Mesothelial cell of epicardium (in vitro differentiated cells): Measurements from ENCODE around the gene ROBO1. TPM values are rescaled to one million over a fixed set of nuclear protein-coding genes. Genes with fewer than 3 reads are reported as not detected.

Experiments
- DNase-seq, 2 experiments: peaks; one replicate each; pipeline ENCODE4 v3.0.0; 2021; ENCODE audit warnings: low spot score in 2 of 2; ENCODE audit not compliant: unreplicated experiment in 2 of 2
- H3K27ac Mint-ChIP-seq: 2 replicates; pipeline ENCODE4 v1.8.0; 2021; ENCODE audit warnings: mixed read lengths
- H3K27me3 Mint-ChIP-seq: 2 replicates; pipeline ENCODE4 v1.8.0; 2021; ENCODE audit warnings: low read depth, mixed read lengths
- H3K36me3 Mint-ChIP-seq: 2 replicates; pipeline ENCODE4 v1.8.0; 2021; ENCODE audit warnings: mixed read lengths
- H3K4me1 Mint-ChIP-seq: 2 replicates; pipeline ENCODE4 v1.8.0; 2021; ENCODE audit warnings: mixed read lengths
- H3K4me3 Mint-ChIP-seq: 2 replicates; pipeline ENCODE4 v1.8.0; 2021; ENCODE audit warnings: mild to moderate bottlenecking, moderate library complexity, mixed read lengths
- H3K9me3 Mint-ChIP-seq: 2 replicates; pipeline ENCODE4 v1.8.0; 2021; ENCODE audit warnings: mixed read lengths
- total RNA-seq: library from RNA; stranded (reverse); gene quantifications from 3 replicates; pipeline ENCODE4 v1.2.1, GENCODE V29; 2021
- TF ChIP-seq, protein P1 (sequence below): fragments of 200-600 bp; sonication (generic); IDR thresholded peaks from one replicate; pipeline ENCODE4 v1.5.0; 2021; ENCODE audit warnings: antibody characterized with exemption; ENCODE audit not compliant: unreplicated experiment

The ROBO1 gene
- total RNA-seq, 1 donor from 2014 or later: 143 TPM

- no peak for DNase-seq
- Mint-ChIP-seq H3K9me3 (no peaks in the 10 kb centered on the region), H3K36me3 (peaks cover 3% of the 10 kb centered on the region), H3K27ac (no peak overlapping the region), H3K4me3 (no peak overlapping the region), H3K27me3 (no peaks in the 10 kb centered on the region), H3K4me1 (peaks cover 20% of the 10 kb centered on the region)
- TF ChIP-seq, protein P1, sequence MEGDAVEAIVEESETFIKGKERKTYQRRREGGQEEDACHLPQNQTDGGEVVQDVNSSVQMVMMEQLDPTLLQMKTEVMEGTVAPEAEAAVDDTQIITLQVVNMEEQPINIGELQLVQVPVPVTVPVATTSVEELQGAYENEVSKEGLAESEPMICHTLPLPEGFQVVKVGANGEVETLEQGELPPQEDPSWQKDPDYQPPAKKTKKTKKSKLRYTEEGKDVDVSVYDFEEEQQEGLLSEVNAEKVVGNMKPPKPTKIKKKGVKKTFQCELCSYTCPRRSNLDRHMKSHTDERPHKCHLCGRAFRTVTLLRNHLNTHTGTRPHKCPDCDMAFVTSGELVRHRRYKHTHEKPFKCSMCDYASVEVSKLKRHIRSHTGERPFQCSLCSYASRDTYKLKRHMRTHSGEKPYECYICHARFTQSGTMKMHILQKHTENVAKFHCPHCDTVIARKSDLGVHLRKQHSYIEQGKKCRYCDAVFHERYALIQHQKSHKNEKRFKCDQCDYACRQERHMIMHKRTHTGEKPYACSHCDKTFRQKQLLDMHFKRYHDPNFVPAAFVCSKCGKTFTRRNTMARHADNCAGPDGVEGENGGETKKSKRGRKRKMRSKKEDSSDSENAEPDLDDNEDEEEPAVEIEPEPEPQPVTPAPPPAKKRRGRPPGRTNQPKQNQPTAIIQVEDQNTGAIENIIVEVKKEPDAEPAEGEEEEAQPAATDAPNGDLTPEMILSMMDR: no peak
These were observed 789.8 kb downstream of the ROBO1 start for GRCh38 chr3:78978037-78978436.

- no peak overlapping the region for H3K4me3 Mint-ChIP-seq
These were observed 790.7 kb downstream of the ROBO1 start for GRCh38 chr3:78977073-78977472.

GRCh38 chr3:78976200-78976599 lies 791.6 kb downstream of the ROBO1 start:
- H3K36me3 Mint-ChIP-seq: peaks cover under 1% of the 10 kb centered on the region
- H3K4me1 Mint-ChIP-seq: peaks cover 20% of the 10 kb centered on the region
- no peaks in the 10 kb centered on the region for H3K27me3 Mint-ChIP-seq
- H3K9me3 Mint-ChIP-seq: no peaks in the 10 kb centered on the region
- H3K4me3 Mint-ChIP-seq: no peak overlapping the region
- DNase-seq: no peak
- TF ChIP-seq, protein P1: no peak
- H3K27ac Mint-ChIP-seq: no peak overlapping the region

More at GRCh38 chr3:78977073-78977472, 790.7 kb downstream of the ROBO1 start:
- TF ChIP-seq, protein P1: no peak
- DNase-seq: no peak
- no peaks in the 10 kb centered on the region for H3K9me3 Mint-ChIP-seq
- H3K4me1 Mint-ChIP-seq: peaks cover 20% of the 10 kb centered on the region
- H3K27me3 Mint-ChIP-seq: no peaks in the 10 kb centered on the region
- H3K36me3 Mint-ChIP-seq: peaks cover 3% of the 10 kb centered on the region
- H3K27ac Mint-ChIP-seq: no peak overlapping the region

GRCh38 chr3:78974181-78974790 lies 793.5 kb downstream of the ROBO1 start:
- H3K4me1 Mint-ChIP-seq: peaks cover 15% of the 10 kb centered on the region
- no peaks in the 10 kb centered on the region for H3K36me3 Mint-ChIP-seq
- H3K27ac Mint-ChIP-seq: no peak overlapping the region
- DNase-seq: no peak
- TF ChIP-seq, protein P1: no peak
- H3K9me3 Mint-ChIP-seq: no peaks in the 10 kb centered on the region
- H3K4me3 Mint-ChIP-seq: no peak overlapping the region
- H3K27me3 Mint-ChIP-seq: no peaks in the 10 kb centered on the region

GRCh38 chr3:78972617-78973301 lies 795.0 kb downstream of the ROBO1 start:
- no peak overlapping the region for H3K27ac Mint-ChIP-seq
- H3K36me3 Mint-ChIP-seq: no peaks in the 10 kb centered on the region
- no peaks in the 10 kb centered on the region for H3K9me3 Mint-ChIP-seq

More at GRCh38 chr3:78972617-78973301, 795.0 kb downstream of the ROBO1 start:
- Mint-ChIP-seq H3K4me1 (peaks cover 13% of the 10 kb centered on the region), H3K27me3 (no peaks in the 10 kb centered on the region), H3K4me3 (no peak overlapping the region)
- DNase-seq: no peak
- TF ChIP-seq, protein P1: no peak
